HL-60 (cell line): Measurements from ENCODE around the gene ZMYM3.

ENCODE experiments used
- DNase-seq, 2 experiments: peaks; one replicate each; pipeline ENCODE4 v3.0.0-alpha.2; 2010 to 2020; ENCODE audit warnings: low read depth in 1 of 2, low spot score in 1 of 2
- H3K27ac ChIP-seq: fragments of 250-450 bp; sonication (Bioruptor Pico); replicated peaks from 2 replicates; pipeline ENCODE4 v1.5.1; 2020; ENCODE audit warnings: mild to moderate bottlenecking, moderate library complexity
- H3K27me3 ChIP-seq: fragments of 250-450 bp; sonication (Bioruptor Pico); 2 replicates; pipeline ENCODE4 v1.5.1; 2021; ENCODE audit warnings: mild to moderate bottlenecking, moderate library complexity; ENCODE audit not compliant: insufficient read depth, poor library complexity, severe bottlenecking
- H3K4me3 ChIP-seq: replicated peaks from 2 replicates; pipeline ENCODE4 v1.5.1; 2011; ENCODE audit warnings: mild to moderate bottlenecking, control low read depth, low read length; ENCODE audit not compliant: insufficient read depth
- CTCF ChIP-seq: IDR thresholded peaks from one replicate; pipeline ENCODE4 v1.5.1; 2011; ENCODE audit warnings: low read length, control low read depth, inconsistent platforms; ENCODE audit not compliant: insufficient read depth
- GABPA ChIP-seq: IDR thresholded peaks from 2 replicates; pipeline ENCODE4 v1.6.1; 2012; ENCODE audit warnings: low read depth
- POLR2AphosphoS5 ChIP-seq: IDR thresholded peaks from 2 replicates; pipeline ENCODE4 v1.6.1; 2012; ENCODE audit warnings: low read depth
- REST ChIP-seq: IDR thresholded peaks from 2 replicates; pipeline ENCODE4 v1.6.1; 2012; ENCODE audit warnings: low read depth; ENCODE audit not compliant: insufficient replicate concordance
- SPI1 ChIP-seq: IDR thresholded peaks from 2 replicates; pipeline ENCODE4 v1.6.1; 2012; ENCODE audit warnings: low read depth, mild to moderate bottlenecking, borderline replicate concordance

The ZMYM3 gene

GRCh38 chrX:71224098-71224708 lies 29.7 kb downstream of the ZMYM3 start:
- no peak overlapping the region for H3K4me3 ChIP-seq
- TF ChIP-seq GABPA: no peak
- DNase-seq: no peak
- no peak overlapping the region for H3K27ac ChIP-seq
- H3K27me3 ChIP-seq: no peaks in the 10 kb centered on the region

GRCh38 chrX:71222929-71223328 lies 31.0 kb downstream of the ZMYM3 start, which contains the start of gene GJB1:
TSS of gene GJB1 (plus strand) at chrX:71223224. CDS start at chrX:71223708, 484 bp downstream.
- Histone ChIP-seq H3K27ac (no peak within 1 kb of the TSS), H3K27me3 (no peaks in the 10 kb centered on the region), H3K4me3 (no peak within 1 kb of the TSS)
- TF ChIP-seq REST (no peak), SPI1 (no peak), GABPA (no peak), POLR2AphosphoS5 (no peak), CTCF (no peak)
- DNase-seq: no peak

GRCh38 chrX:71221145-71221544 lies 32.8 kb downstream of the ZMYM3 start:
- no peaks in the 10 kb centered on the region for H3K27me3 ChIP-seq
- no peak overlapping the region for H3K27ac ChIP-seq
- no peak overlapping the region for H3K4me3 ChIP-seq
- no peak for DNase-seq
- TF ChIP-seq POLR2AphosphoS5 (no peak), GABPA (no peak), CTCF (no peak)

- Histone ChIP-seq H3K4me3 (no peak overlapping the region), H3K27me3 (no peaks in the 10 kb centered on the region), H3K27ac (no peak overlapping the region)
- TF ChIP-seq REST (no peak), POLR2AphosphoS5 (no peak), SPI1 (no peak)
- no peak for DNase-seq
These were observed 36.6 kb downstream of the ZMYM3 start for GRCh38 chrX:71217298-71217697.

GRCh38 chrX:71216485-71216884 lies 37.5 kb downstream of the ZMYM3 start:
- no peak for DNase-seq
- no peak overlapping the region for H3K4me3 ChIP-seq
- H3K27me3 ChIP-seq: no peaks in the 10 kb centered on the region
- no peak overlapping the region for H3K27ac ChIP-seq
- TF ChIP-seq SPI1 (no peak), REST (no peak), POLR2AphosphoS5 (no peak)
